ENCODE data around the gene MTHFD1L.

- TF ChIP-seq CTCF (IDR thresholded peaks at IDR 0.05) (no peak), POLR2A (IDR thresholded peaks at IDR 0.05) (no peak)
Observed at GRCh38 chr6:151136141-151136755, 270.7 kb downstream of the MTHFD1L start.
